HG03439 (cell line): ENCODE data around the gene CYP4F12.

Source experiments
- ATAC-seq: cut with Tn5 transposase; IDR thresholded peaks from one replicate; pipeline ENCODE4 v1.9.1; 2021; ENCODE audit warnings: mild to moderate bottlenecking, moderate library complexity; ENCODE audit not compliant: unreplicated experiment

Gene CYP4F12, protein sequence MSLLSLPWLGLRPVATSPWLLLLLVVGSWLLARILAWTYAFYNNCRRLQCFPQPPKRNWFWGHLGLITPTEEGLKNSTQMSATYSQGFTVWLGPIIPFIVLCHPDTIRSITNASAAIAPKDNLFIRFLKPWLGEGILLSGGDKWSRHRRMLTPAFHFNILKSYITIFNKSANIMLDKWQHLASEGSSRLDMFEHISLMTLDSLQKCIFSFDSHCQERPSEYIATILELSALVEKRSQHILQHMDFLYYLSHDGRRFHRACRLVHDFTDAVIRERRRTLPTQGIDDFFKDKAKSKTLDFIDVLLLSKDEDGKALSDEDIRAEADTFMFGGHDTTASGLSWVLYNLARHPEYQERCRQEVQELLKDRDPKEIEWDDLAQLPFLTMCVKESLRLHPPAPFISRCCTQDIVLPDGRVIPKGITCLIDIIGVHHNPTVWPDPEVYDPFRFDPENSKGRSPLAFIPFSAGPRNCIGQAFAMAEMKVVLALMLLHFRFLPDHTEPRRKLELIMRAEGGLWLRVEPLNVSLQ

DNA sequence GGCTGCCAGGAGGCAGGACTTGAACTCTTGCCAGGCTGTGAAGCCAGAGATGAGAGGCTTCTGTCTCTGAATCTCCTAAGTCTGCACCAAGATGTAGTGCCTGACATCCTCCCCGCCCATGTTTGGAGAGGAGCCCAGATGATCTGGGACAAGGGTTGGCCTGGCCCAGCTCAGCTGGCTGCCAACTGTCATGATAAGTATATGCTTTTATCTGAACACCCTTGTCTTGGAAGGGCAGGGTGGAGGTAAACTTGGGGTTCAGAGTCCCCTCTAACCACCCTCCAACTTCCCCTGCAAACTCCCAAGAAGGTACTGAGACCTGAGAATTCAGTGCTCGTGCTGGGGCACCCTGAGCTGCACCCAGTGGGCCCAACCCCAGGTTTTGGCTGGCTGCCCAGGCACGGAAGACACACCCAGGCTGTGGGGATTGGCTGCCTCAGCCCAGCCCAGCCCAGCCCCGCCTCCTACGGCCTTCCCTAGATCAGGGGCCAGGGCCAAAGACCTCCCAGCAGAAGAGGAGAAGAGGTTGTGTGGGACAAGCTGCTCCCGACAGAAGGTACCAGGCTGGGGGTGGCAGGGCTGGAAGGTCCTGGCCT lies at the start of gene CYP4F12:
Gene CYP4F12, plus strand, starts transcription at position 508 of the 596 bp plus-strand sequence. CDS start 443 bp downstream, outside the sequence.
- ATAC-seq: no peak

DNA sequence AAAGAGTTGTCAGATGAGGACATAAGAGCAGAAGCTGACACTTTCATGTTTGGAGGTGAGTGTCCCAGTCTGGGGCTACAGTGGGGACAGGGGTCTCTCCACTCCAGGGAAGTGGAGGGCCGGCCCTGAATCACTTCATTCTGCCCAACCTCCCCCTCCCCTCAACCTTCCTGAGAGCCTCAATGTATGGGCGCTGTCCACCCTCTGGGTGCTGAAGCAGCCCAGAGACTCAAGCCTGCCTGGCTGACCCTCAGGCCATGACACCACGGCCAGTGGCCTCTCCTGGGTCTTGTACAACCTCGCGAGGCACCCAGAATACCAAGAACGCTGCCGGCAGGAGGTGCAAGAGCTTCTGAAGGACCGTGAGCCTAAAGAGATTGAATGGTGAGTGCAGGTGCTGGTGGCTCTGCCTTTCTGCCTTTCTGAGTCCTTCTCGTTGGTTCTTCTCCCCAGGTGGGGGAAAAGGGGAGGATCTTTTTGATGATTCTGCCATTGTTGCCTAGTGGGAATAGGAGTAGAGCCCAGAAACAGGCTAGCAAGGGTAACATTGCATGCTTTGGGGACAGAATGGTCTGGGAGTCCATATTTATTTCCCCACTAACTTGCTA lies 49.1 kb upstream of the CYP4F12 start:
- ATAC-seq: no peak

DNA sequence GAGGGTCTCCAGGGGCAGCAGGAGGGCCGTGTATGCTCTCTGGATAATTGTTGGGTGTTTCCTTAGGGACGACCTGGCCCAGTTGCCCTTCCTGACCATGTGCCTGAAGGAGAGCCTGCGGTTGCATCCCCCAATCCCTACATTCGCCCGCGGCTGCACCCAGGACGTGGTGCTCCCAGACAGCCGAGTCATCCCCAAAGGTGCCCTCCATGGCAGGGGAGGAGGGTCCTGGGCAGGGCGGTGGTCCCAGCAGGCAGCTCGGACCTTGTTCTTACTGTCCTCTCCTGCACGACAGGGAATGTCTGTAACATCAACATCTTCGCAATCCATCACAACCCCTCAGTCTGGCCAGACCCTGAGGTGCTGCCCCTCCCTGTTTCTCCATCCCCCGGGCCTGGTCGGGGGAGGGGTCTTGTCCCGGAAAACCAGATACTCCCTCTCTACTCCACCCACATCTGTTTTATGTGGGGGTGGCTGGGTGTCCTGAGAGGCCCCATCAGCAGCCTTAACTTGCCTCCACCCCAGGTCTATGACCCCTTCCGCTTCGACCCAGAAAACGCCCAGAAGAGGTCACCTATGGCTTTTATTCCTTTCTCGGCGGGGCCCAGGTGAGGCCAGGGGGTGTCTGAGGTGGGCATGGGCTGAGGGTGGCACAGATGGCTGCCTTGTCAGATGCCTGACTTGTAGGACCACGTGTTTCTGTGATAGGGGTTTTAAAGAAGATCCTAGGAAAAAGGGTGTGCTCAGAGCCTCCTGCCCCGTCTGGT lies 44.5 kb upstream of the CYP4F12 start:
- ATAC-seq: no peak

DNA sequence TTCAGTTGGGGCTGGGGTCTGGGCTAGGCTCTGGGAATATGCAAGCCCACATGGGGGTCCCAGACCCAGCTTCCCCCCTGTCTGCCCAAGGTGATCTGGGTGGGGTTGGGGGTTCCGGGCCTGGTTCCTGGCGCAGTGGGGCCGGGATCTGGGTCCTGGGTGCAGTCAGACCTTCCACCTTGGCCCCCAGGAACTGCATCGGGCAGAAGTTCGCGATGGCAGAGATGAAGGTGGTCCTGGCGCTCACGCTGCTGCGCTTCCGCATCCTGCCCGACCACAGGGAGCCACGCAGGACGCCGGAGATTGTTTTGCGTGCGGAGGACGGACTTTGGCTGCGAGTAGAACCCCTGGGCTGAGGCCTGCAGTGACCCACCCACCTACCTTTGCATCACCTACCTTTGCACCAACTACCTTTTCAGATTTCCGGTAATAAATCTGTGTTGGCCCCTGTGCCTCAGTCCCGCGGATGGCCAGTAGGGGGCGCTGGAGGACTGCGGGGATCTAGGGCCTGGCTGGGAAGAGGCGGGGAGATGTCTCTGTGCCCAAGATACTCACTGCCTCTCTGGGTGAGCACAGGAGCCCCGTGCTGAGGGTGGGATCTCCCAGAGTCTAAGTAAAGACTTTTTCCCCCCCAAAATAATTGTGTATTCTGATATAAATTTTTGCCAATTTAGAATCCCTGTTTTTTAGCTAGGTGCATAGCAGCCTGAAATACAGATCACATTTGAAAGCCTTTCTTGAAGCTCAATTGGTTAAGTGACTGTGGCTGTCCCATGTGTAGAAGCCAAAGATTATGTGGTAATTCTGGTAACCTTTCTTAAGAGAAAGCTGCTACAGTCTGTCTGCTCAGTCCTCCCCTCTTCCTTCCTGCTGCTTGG lies 43.6 kb upstream of the CYP4F12 start:
- no peak for ATAC-seq

DNA sequence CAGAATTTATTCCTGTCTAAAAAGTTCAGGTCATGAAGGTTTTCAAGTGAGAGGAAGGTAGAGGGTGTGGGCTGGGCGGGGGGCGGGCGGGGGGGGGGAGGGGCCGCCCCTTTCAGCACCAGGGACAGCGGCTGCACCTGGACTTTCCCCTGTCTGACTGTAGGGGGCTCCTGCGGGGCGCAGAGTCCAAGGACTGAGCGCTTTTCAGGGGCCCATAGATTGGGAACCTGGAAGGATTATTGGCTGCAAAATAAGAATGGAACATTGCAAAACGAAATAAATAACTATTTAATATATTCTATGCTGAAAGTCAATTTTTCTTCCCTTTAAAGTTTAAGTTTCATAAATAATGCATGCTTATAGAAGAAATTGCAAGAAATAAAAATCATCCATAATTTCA lies 41.1 kb upstream of the CYP4F12 start:
- ATAC-seq: no peak

DNA sequence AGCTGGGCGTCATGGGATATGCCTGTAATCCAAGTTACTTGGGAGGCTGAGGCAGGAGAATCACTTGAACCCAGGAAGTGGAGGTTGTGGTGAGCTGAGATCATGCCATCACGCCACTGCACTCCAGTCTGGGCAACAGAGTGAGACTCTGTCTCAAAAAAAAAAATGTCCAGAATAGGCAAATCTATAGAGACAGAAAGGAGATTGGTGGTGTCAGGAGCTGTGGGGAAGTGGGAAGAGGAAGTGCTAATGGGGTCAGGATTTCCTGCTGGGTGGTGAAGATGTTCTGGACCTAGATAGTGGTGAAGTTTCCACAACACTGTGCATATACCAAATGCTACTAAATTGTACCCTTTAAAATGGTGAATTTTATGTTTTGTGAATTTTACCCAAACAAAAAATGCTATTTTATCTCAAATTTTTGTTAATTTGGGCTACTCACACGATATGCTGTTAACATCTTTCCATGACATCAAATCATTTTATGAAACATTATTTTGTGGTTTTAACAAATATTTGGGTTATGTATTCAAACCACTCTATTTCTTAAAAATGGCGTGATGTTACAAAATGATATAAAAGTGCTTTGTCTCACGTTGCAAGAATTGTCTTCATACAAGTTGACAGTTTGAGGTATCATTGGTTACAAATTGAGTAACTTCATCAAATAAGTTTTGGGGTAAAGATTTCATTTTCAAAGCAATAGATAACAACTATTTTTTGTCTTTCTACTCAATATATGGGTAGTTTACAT lies 39.6 kb upstream of the CYP4F12 start:
- ATAC-seq: no peak

DNA sequence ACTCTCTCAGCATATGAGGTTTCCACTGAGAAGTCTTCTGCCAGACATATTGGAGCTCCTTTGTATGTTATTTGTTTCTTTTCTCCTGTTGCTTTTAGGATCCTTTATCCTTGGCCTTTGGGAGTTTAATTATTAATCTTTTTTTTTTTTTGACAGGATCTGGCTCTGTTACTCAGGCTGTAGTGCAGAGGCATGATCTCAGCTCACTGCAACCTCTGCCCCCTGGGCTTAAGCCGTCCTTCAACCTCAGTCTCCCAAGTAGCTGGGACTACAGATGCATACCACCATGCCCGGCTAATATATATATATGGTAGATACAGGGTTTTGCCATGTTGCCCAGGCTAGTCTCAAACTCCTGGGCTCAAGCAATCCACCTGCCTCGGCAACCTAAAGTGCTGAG lies 38.8 kb upstream of the CYP4F12 start:
- ATAC-seq: no peak

DNA sequence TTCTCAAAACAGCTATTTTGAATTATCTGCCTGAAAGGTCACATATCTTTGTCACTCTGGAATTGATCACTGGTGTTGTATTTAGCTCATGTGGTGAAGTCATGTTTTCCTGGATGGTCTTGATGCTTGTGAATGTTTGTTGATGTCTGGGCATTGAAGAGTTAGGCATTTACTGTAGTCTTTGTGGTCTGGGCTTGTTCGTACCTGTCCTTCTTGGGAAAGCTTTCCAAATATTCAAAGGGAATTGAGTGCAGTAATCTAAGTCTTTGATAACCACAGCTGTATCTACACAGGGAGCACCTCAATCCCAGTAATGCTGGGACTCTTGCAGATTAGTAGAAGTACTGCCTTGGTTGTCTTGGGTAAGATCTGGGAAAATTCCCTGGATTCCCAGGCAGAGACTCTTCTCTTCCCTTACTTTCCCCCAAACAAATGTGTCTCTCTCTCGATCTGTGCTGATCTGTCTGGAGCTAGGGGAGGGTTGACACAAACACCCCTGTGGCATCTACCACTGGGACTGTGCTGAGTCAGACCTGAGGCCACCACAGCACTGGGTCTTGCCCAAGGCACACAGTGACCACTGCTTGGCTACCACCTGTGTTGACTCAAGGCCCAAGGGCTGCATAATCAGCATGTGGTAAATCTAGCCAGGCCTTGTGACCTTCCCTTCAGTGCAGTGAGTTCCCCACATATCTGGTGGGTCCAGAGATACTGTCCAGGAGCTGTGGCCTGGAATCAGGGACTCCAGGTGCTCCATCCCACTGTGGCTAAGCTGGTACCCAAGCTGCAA lies 37.7 kb upstream of the CYP4F12 start:
- no peak for ATAC-seq

DNA sequence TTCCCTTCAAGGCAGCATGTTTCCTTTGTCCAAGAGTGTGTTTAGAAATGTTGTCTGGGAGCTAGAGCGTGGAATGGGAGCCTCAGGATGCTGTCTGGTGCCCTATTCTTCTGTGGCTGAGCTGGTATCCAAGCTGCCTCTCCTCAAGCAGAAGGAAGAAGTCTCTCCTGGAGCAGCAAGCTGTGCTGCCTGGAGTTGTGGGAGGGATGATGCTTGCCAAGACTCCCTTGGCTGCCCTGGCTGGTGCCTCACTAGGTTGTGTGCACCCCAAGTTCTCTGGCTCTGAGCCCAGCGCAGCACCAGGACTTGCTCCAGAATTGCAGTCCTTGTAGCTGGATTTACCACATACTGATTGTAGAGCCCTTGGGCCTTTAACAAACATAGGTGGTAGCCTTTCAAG lies 36.9 kb upstream of the CYP4F12 start:
- ATAC-seq: no peak

DNA sequence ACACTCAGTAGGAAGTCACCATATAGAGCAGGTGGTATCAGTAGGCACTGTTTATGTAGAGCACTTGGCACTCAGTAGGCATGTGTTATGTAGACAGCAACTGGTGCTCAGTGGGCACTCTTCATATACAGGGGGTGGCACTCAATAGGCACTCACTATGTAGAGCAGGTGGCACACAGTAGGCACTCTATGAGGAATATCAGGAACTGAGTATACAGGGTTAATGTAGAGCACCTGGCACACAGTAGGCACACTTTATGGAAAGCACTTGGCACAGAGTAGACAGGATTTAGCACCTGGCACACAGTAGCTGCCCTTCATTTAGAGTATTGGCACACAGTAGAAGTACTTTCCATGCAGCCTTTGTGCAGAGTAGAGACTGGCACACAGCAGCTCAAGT lies 33.3 kb upstream of the CYP4F12 start:
- ATAC-seq: no peak

DNA sequence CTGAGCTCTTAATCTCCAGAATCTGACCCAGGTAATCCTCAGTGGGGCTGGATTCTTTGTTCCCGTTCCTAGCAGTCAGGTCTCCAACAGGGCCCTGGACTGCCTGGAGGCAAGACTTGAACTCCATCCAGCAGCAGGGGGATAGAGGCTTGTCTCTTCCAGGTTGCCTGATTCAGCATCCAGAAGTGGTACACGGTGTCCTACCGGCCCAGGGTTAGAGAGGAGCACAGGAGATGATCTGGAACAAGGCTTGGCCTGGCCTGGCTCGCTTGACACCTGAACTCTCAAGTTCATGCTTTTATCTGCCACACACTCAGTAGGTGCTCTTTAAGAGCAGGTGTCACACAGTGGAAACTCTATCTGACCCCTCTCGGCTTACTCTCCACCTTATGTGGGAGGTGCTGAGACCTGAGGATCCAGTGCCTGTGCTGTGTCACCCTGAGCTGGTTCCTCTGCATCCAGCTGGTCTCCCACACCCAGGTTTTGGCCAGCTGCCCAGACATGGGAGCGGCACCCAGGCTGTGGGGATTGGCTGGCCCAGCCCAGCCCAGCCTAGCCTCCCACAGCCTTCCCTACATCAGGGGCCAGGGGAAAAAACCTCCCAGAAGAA lies 32.5 kb upstream of the CYP4F12 start, which contains the start of gene CYP4F3:
Gene CYP4F3, plus strand, starts transcription at position 604 of the 610 bp plus-strand sequence. CDS start 519 bp downstream, outside the sequence.
- ATAC-seq: no peak

DNA sequence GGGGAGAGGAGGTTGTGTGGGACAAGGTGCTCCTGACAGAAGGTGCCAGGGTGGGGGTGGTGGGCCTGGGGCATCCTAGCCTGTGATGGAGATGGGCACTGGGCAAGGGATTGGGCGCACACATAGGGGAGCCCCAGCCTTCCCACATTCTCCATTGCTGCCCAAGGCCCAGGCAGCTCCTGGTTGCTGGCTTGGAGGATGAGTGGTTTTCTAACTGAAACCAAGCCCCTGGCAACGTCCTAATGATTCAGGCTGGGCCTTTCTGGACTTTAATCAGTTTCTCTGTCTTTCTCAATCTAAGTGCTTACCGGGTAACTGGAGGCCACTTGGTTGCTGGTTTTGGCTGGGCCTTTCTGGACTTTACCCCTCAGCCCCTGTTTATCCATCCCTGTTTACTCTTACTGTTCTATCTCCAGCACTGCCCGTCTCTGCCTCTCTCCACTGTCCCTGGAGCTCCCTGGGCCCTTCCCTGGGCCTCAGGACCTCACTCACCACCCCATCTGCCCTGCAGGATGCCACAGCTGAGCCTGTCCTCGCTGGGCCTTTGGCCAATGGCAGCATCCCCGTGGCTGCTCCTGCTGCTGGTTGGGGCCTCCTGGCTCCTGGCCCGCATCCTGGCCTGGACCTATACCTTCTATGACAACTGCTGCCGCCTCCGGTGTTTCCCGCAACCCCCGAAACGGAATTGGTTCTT lies 31.8 kb upstream of the CYP4F12 start:
- no peak for ATAC-seq

DNA sequence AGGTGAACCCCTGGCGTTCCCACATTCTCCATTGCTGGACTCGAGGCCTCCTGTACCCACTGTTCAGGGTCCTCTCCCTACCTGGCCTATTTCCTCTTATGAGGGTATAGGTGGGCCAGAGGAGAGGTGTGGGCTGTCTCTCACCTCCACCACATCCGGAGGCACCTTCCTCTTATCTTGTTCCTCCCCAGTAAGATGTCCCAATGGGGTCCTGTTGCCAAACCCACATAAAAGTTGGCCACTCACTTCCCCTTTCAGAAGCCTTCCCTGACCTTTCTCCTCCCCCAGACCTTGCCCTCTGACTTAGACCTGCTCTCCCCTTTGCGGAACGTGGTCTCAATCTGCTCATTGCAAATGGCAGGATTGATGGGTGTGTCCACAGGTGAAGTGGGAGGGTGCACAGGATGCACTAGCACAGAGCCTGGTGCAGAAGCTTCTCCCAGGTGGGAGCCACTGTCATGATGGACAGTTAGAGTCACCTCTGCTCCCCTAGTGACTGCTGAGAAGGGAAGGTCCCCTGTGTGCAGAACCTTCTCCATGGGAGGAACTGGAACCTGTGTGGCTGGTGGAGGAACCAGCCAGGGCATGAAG lies 30.9 kb upstream of the CYP4F12 start:
- no peak for ATAC-seq

DNA sequence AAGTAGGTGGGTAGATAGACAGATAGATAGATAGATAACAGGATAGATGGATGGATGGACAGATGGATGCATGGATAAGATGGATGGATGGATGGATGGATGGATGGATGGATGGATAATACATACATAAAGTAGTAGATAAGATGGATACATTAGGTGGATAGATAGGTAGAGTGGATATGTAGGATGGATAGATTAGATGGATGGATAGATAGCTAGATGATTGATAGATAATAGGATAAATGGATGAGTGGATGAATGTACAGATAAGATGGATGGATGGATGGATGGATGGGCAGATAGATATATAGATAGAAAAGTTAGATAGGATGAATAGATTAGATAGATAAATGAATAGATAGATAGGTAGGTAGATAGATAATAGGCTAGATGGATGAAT lies 30.1 kb upstream of the CYP4F12 start:
- ATAC-seq: no peak

DNA sequence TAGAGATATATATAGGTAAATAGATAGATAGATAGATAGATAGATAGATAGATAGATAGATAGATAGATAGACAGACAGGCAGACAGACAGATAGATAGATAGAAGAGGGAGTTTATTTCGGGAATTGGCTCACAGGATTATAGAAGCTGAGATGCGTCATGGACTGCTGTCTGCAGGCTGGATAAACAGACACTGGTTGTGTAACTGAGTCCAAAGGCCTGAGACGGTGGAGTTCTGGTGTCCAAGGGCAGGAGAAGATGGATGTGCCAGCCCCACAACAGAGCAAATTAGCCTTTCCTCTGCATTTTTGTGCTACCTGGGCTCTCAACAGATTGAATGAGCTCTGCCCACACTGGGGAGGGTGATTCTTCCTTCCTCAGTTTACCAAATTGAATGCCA lies 29.5 kb upstream of the CYP4F12 start:
- no peak for ATAC-seq

DNA sequence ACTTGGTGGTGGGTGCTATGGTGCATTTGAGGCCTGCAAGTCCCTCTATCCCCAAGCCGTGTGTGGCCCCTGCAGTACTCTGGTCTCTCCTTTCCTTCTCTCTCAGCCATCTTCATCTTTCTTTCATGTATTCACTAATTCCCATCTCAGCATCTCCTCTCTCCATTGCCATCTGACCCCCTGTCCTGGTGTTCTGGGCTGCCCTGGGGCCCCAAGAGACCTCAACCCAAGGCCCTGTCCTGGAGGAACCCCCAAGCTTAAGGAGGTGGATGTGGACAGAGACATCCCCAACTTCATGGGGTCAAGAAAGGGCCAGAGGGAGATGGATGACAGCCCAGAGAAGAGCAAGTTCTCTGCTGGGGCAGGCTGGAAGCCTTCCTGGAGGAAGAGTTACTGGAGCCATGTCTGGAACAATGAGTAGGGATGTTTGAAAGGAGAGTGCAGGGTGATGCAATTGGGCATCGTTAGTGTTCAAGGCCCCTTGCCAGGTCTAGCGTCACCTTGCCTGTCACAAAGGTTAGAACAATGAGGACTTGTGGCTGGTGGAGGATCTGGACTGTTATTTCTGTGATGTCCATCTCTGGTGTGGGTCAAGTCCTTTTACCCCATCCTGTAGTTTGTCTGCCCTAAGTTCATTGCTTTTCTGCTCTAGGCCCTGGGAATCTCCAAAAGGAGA lies 28.7 kb upstream of the CYP4F12 start:
- ATAC-seq: no peak

DNA sequence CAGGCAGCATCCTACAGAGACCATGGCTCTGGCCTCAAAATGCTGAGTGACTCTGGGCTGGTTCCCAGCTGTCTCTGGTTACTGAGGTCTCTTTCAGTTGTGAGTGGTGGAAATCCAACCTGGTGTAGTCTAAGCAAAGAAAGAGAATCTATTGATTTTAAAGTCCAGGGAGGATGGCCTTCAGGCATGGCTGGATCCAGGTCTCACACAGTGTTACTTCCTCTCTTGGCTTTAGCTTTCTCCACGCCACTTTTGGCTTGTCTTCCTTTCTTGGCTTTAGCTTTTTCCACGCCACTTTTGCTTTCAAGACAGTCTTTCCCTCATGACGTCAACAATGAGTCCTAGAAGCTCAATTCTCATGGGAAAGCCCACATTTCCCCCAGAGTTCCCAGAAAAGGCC lies 28.1 kb upstream of the CYP4F12 start:
- no peak for ATAC-seq
